GM23338 (cell line): ENCODE results near the gene DPYSL5. TPM values are rescaled to one million over a fixed set of nuclear protein-coding genes. Genes with fewer than 3 reads are reported as not detected.

Experiments used
- ATAC-seq: fragments of 200-7000 bp; cut with Tn5 transposase; 3 replicates; pipeline ENCODE4 v1.9.1; 2020
- DNase-seq: peaks from one replicate; pipeline ENCODE4 v3.0.0-alpha.2; 2015; ENCODE audit warnings: low spot score
- H2AFZ ChIP-seq: fragments of 200-600 bp; sonication (generic); 2 replicates; pipeline ENCODE4 v1.8.0; 2016; ENCODE audit warnings: antibody characterized with exemption, mild to moderate bottlenecking, moderate library complexity
- H3F3A ChIP-seq: fragments of 200-600 bp; sonication (generic); replicated peaks from 2 replicates; pipeline ENCODE4 v1.8.0; 2017; ENCODE audit warnings: antibody characterized with exemption, mixed run types, low read depth
- H3K27ac ChIP-seq: fragments of 200-600 bp; sonication (generic); 2 replicates; pipeline ENCODE4 v1.6.1; 2016; ENCODE audit warnings: low read depth
- H3K27me3 ChIP-seq: fragments of 200-600 bp; sonication (generic); 2 replicates; pipeline ENCODE4 v1.8.0; 2016; ENCODE audit warnings: mild to moderate bottlenecking, mixed run types, moderate library complexity; ENCODE audit not compliant: insufficient read depth
- H3K36me3 ChIP-seq: fragments of 200-600 bp; sonication (generic); 2 replicates; pipeline ENCODE4 v1.8.0; 2016; ENCODE audit warnings: mild to moderate bottlenecking; ENCODE audit not compliant: insufficient read depth
- H3K4me1 ChIP-seq: fragments of 200-600 bp; sonication (generic); 2 replicates; pipeline ENCODE4 v1.8.0; 2016; ENCODE audit warnings: mild to moderate bottlenecking, moderate library complexity; ENCODE audit not compliant: insufficient read depth
- H3K4me2 ChIP-seq: fragments of 200-600 bp; sonication (generic); 2 replicates; pipeline ENCODE4 v1.7.1; 2017; ENCODE audit warnings: mixed run types
- H3K4me3 ChIP-seq: fragments of 200-600 bp; sonication (generic); 2 replicates; pipeline ENCODE4 v1.6.1; 2016; ENCODE audit warnings: mixed run types
- H3K79me2 ChIP-seq: fragments of 200-600 bp; sonication (generic); replicated peaks from 2 replicates; pipeline ENCODE4 v1.8.0; 2017; ENCODE audit warnings: mild to moderate bottlenecking; ENCODE audit not compliant: insufficient read depth
- H3K9me2 ChIP-seq: fragments of 200-600 bp; sonication (generic); 2 replicates; pipeline ENCODE4 v1.8.0; 2017; ENCODE audit not compliant: insufficient read depth
- H4K20me1 ChIP-seq: fragments of 200-600 bp; sonication (generic); replicated peaks from 2 replicates; pipeline ENCODE4 v1.8.0; 2017; ENCODE audit warnings: mild to moderate bottlenecking; ENCODE audit not compliant: insufficient read depth
- H3K27ac Mint-ChIP-seq: 2 replicates; pipeline ENCODE4 v1.8.0; 2020; ENCODE audit warnings: inconsistent platforms, mild to moderate bottlenecking, moderate library complexity, mixed read lengths
- H3K27me3 Mint-ChIP-seq: 3 replicates; pipeline ENCODE4 v1.8.0; 2022; ENCODE audit warnings: low read depth, mild to moderate bottlenecking, moderate library complexity, mixed read lengths, inconsistent platforms; ENCODE audit not compliant: insufficient read depth, poor library complexity
- H3K36me3 Mint-ChIP-seq: 3 replicates; pipeline ENCODE4 v1.8.0; 2021; ENCODE audit warnings: low read depth, mild to moderate bottlenecking, inconsistent platforms, moderate library complexity, mixed read lengths
- H3K4me1 Mint-ChIP-seq: 3 replicates; pipeline ENCODE4 v1.8.0; 2020; ENCODE audit warnings: mild to moderate bottlenecking, inconsistent platforms, mixed read lengths
- H3K4me3 Mint-ChIP-seq: 3 replicates; pipeline ENCODE4 v1.8.0; 2021; ENCODE audit warnings: moderate library complexity, mild to moderate bottlenecking, inconsistent platforms, mixed read lengths
- H3K9me3 Mint-ChIP-seq: 3 replicates; pipeline ENCODE4 v1.8.0; 2020; ENCODE audit warnings: moderate library complexity, mild to moderate bottlenecking, inconsistent platforms, mixed read lengths
- CREB1 ChIP-seq: fragments of 250-450 bp; sonication (Bioruptor Pico); IDR thresholded peaks from 2 replicates; pipeline ENCODE4 v1.5.0; 2020; ENCODE audit warnings: low read depth, mild to moderate bottlenecking, moderate library complexity
- POLR2AphosphoS5 ChIP-seq: IDR thresholded peaks from 2 replicates; pipeline ENCODE4 v1.6.1; 2016; ENCODE audit warnings: antibody characterized with exemption, low read depth
- ZNF114 ChIP-seq: fragments of 250-450 bp; sonication (Bioruptor Pico); IDR thresholded peaks from 2 replicates; pipeline ENCODE4 v1.5.0; 2020; ENCODE audit warnings: mild to moderate bottlenecking, moderate library complexity
- polyA plus RNA-seq: library from polyadenylated mRNA; unstranded; fragments of >200 nt; fragmentation: Nextera tagmentation; extraction: Ambion mirVana; gene quantifications from 2 replicates; pipeline ENCODE4 v1.2.1, GENCODE V29; 2016
- total RNA-seq: library from RNA; depleted of rRNA; stranded (reverse); fragments of >200 nt; shearing (Covaris generic); gene quantifications from 2 replicates; pipeline ENCODE4 v1.2.3, GENCODE V29; 2014
- TF ChIP-seq, protein P1 (sequence below): IDR thresholded peaks from one replicate; pipeline ENCODE4 v1.6.1; 2018; ENCODE audit warnings: antibody characterized with exemption; ENCODE audit not compliant: unreplicated experiment
- TF ChIP-seq, protein P2 (sequence below), 2 experiments: fragments of 200-600 bp in 1 of 2; sonication (generic) in 1 of 2; conservative IDR thresholded peaks; 2 replicates each; pipeline versions ENCODE4 v1.5.1 to v1.6.1; 2016 to 2017; ENCODE audit warnings: antibody characterized with exemption in 2 of 2, low read depth in 2 of 2, mild to moderate bottlenecking in 2 of 2, moderate library complexity in 1 of 2

Gene DPYSL5
- total and polyA plus RNA-seq, 2 experiments from 2014 or later = 3.1 to 8.1 TPM

DNA sequence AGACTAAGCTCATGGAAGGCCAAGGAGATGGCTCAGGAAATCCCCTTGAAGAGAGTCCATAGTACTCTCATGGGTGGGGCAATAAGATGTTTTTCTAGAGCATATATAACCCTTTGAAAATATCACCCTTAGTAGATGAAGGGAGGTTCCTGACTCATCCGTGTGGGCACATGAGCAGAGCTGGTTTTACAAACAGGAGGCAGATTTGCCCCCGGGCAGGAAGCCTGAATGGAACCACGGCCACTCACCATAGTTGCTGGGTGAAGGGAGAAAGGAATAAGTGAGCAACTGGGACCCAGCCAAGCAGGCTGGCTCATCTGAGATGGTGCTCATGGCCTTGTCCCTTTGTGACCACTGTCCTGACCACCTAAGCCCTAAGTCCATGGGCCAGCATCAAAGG lies 93.6 kb downstream of the DPYSL5 start:
- Mint-ChIP-seq H3K27me3 (peaks cover 20% of the 10 kb centered on the region), H3K27ac (no peak overlapping the region), H3K36me3 (no peaks in the 10 kb centered on the region), H3K4me3 (no peak overlapping the region), H3K4me1 (peaks cover 27% of the 10 kb centered on the region), H3K9me3 (no peaks in the 10 kb centered on the region)
- Histone ChIP-seq H3K4me2 (no peak overlapping the region), H4K20me1 (no peaks in the 10 kb centered on the region), H3K27ac (no peak overlapping the region), H3K4me3 (no peak overlapping the region), H3F3A (no peaks in the 10 kb centered on the region), H3K9me2 (no peaks in the 10 kb centered on the region), H2AFZ (no peak overlapping the region), H3K4me1 (0 out of 2 replicates have a peak, but pooled peaks cover 6% of the 10 kb centered on the region), H3K79me2 (no peaks in the 10 kb centered on the region), H3K27me3 (peaks cover 22% of the 10 kb centered on the region), H3K36me3 (no peaks in the 10 kb centered on the region)
- TF ChIP-seq ZNF114 (CRISPR knock-in tag) (no peak), CREB1 (CRISPR knock-in tag) (no peak)
- ATAC-seq = no peak
- DNase-seq = no peak

DNA sequence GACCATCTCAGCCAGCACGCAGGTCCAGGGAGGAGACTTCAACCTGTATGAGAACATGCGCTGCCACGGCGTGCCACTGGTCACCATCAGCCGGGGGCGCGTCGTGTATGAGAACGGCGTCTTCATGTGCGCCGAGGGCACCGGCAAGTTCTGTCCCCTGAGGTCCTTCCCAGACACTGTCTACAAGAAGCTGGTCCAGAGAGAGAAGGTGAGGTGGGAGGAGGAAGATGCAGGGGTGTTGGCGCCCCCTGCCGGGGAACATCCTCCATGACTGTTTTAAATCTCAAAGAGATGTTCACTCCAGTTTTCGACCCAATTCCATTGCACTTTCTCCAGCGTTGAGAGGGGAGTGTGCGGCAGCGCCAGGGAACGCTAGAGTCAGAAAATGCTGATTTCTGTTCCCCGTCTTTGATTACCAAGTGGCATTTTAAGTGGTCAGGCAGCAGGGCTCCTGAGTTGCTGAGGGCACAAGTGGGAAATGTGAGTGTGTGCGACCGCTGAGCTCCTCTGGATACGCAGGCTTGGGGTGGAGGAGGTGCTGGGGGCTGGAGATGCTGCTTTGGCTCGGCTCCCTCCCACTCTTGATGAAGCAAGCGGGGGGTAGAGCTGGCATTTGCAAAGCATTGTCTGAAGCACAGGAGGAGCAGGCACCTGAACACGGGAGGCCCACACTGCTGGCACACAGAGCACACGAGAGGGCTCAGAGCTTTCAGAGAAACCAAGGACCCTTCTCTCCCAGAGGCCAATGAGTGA lies 94.8 kb downstream of the DPYSL5 start:
- TF ChIP-seq, protein P1, sequence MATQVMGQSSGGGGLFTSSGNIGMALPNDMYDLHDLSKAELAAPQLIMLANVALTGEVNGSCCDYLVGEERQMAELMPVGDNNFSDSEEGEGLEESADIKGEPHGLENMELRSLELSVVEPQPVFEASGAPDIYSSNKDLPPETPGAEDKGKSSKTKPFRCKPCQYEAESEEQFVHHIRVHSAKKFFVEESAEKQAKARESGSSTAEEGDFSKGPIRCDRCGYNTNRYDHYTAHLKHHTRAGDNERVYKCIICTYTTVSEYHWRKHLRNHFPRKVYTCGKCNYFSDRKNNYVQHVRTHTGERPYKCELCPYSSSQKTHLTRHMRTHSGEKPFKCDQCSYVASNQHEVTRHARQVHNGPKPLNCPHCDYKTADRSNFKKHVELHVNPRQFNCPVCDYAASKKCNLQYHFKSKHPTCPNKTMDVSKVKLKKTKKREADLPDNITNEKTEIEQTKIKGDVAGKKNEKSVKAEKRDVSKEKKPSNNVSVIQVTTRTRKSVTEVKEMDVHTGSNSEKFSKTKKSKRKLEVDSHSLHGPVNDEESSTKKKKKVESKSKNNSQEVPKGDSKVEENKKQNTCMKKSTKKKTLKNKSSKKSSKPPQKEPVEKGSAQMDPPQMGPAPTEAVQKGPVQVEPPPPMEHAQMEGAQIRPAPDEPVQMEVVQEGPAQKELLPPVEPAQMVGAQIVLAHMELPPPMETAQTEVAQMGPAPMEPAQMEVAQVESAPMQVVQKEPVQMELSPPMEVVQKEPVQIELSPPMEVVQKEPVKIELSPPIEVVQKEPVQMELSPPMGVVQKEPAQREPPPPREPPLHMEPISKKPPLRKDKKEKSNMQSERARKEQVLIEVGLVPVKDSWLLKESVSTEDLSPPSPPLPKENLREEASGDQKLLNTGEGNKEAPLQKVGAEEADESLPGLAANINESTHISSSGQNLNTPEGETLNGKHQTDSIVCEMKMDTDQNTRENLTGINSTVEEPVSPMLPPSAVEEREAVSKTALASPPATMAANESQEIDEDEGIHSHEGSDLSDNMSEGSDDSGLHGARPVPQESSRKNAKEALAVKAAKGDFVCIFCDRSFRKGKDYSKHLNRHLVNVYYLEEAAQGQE = no peak
- TF ChIP-seq POLR2AphosphoS5 = no peak
- TF ChIP-seq, protein P2, sequence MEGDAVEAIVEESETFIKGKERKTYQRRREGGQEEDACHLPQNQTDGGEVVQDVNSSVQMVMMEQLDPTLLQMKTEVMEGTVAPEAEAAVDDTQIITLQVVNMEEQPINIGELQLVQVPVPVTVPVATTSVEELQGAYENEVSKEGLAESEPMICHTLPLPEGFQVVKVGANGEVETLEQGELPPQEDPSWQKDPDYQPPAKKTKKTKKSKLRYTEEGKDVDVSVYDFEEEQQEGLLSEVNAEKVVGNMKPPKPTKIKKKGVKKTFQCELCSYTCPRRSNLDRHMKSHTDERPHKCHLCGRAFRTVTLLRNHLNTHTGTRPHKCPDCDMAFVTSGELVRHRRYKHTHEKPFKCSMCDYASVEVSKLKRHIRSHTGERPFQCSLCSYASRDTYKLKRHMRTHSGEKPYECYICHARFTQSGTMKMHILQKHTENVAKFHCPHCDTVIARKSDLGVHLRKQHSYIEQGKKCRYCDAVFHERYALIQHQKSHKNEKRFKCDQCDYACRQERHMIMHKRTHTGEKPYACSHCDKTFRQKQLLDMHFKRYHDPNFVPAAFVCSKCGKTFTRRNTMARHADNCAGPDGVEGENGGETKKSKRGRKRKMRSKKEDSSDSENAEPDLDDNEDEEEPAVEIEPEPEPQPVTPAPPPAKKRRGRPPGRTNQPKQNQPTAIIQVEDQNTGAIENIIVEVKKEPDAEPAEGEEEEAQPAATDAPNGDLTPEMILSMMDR (conservative IDR thresholded peaks at IDR 0.05; ENCODE audit: low read depth in 2 of 2) = peak; percentile 80 to 92
- H3K9me2 ChIP-seq = no peaks in the 10 kb centered on the region
- H3K27ac Mint-ChIP-seq = no peak overlapping the region
- DNase-seq = peak; percentile 91
- H3K36me3 ChIP-seq = no peaks in the 10 kb centered on the region
- H3K27me3 Mint-ChIP-seq = peaks cover 20% of the 10 kb centered on the region
- H2AFZ ChIP-seq = peak overlapping the region; percentile 96
- H3K4me1 ChIP-seq = 0 out of 2 replicates have a peak, but pooled peaks cover 6% of the 10 kb centered on the region
- no peak overlapping the region for H3K27ac ChIP-seq
- H3K4me2 ChIP-seq = peak overlapping the region; percentile 97
- ATAC-seq = peak; percentile 80
- no peaks in the 10 kb centered on the region for H3K36me3 Mint-ChIP-seq
- peaks cover 22% of the 10 kb centered on the region for H3K27me3 ChIP-seq
- H3K9me3 Mint-ChIP-seq = no peaks in the 10 kb centered on the region
- H3K4me3 ChIP-seq = peak overlapping the region; percentile 83
- H4K20me1 ChIP-seq = no peaks in the 10 kb centered on the region
- H3K4me3 Mint-ChIP-seq = peak overlapping the region; percentile 88
- H3K4me1 Mint-ChIP-seq = peaks cover 27% of the 10 kb centered on the region
- no peaks in the 10 kb centered on the region for H3F3A ChIP-seq
- H3K79me2 ChIP-seq = no peaks in the 10 kb centered on the region
